ENCODE data around the gene MPRIP.

Gene MPRIP

GRCh38 chr17:17236295-17237025 lies 194.2 kb downstream of the MPRIP start (continued):
- TF ChIP-seq ZNF629 (tag by site-specific recombination; IDR thresholded peaks at IDR 0.05) (no peak), ZNF664 (tag by site-specific recombination; IDR thresholded peaks at IDR 0.05) (no peak), ZNF624 (tag by site-specific recombination; IDR thresholded peaks at IDR 0.05) (no peak), SP2 (tag by site-specific recombination; IDR thresholded peaks at IDR 0.05) (peak; percentile 28; the same call in 1 of the 2 replicates), ZNF280C (tag by site-specific recombination; IDR thresholded peaks at IDR 0.05) (no peak), ZFP41 (tag by site-specific recombination; IDR thresholded peaks at IDR 0.05; ENCODE audit: borderline replicate concordance) (no peak), ZNF549 (tag by site-specific recombination; IDR thresholded peaks at IDR 0.05) (no peak), ZNF692 (tag by site-specific recombination; IDR thresholded peaks at IDR 0.05) (peak; percentile 49; the same call in 1 of the 2 replicates), ZNF580 (tag by site-specific recombination; IDR thresholded peaks at IDR 0.05) (no peak), ZNF202 (tag by site-specific recombination; IDR thresholded peaks at IDR 0.05; ENCODE audit: borderline replicate concordance) (no peak), KLF10 (tag by site-specific recombination; IDR thresholded peaks at IDR 0.05) (no peak), GLIS1 (tag by site-specific recombination; IDR thresholded peaks at IDR 0.05) (no peak), GLI4 (tag by site-specific recombination; IDR thresholded peaks at IDR 0.05) (no peak), ELK4 (IDR thresholded peaks at IDR 0.05; ENCODE audit: borderline replicate concordance, low read depth, low read length) (no peak), ZNF2 (tag by site-specific recombination; IDR thresholded peaks at IDR 0.05) (no peak), GFI1B (tag by site-specific recombination; IDR thresholded peaks at IDR 0.05) (no peak), ZNF23 (tag by site-specific recombination; IDR thresholded peaks at IDR 0.05; ENCODE audit: borderline replicate concordance) (no peak), KLF9 (tag by site-specific recombination; IDR thresholded peaks at IDR 0.05; ENCODE audit: low read depth) (peak; percentile 92), ZNF223 (tag by site-specific recombination; IDR thresholded peaks at IDR 0.05) (no peak), ZNF140 (tag by site-specific recombination; IDR thresholded peaks at IDR 0.05) (no peak), ZNF830 (tag by site-specific recombination; IDR thresholded peaks at IDR 0.05; ENCODE audit: low read depth) (no peak), ZNF514 (tag by site-specific recombination; IDR thresholded peaks at IDR 0.05) (no peak), ZNF747 (tag by site-specific recombination; IDR thresholded peaks at IDR 0.05) (no peak), ZNF37A (tag by site-specific recombination; IDR thresholded peaks at IDR 0.05) (no peak), ZBTB20 (tag by site-specific recombination; IDR thresholded peaks at IDR 0.05) (peak; percentile 70; the same call in 1 of the 2 replicates), PATZ1 (tag by site-specific recombination; IDR thresholded peaks at IDR 0.05) (peak; percentile 71; the same call in 1 of the 2 replicates), ZNF146 (tag by site-specific recombination; IDR thresholded peaks at IDR 0.05) (no peak), ZNF24 (tag by site-specific recombination; IDR thresholded peaks at IDR 0.05) (no peak), ZNF677 (tag by site-specific recombination; IDR thresholded peaks at IDR 0.05) (no peak), HOXA7 (CRISPR knock-in tag; IDR thresholded peaks at IDR 0.05; ENCODE audit: borderline replicate concordance) (no peak), MZF1 (tag by site-specific recombination; IDR thresholded peaks at IDR 0.05; ENCODE audit: borderline replicate concordance) (no peak), ZNF133 (tag by site-specific recombination; IDR thresholded peaks at IDR 0.05) (no peak), KLF17 (tag by site-specific recombination; IDR thresholded peaks at IDR 0.05) (no peak), GLIS2 (tag by site-specific recombination; IDR thresholded peaks at IDR 0.05) (0 out of 2 replicates have a peak, but pooled peaks have one; percentile 69)
